Gastroesophageal sphincter (tissue), 4 donors: Measurements from ENCODE around the gene CNTNAP2. TPM values are rescaled to one million over a fixed set of nuclear protein-coding genes. Genes with fewer than 3 reads are reported as not detected.

Source experiments
- ATAC-seq: fragments of 150-250 bp; one replicate; pipeline ENCODE4 v1.9.1; 2016; ENCODE audit warnings: mild to moderate bottlenecking, moderate library complexity
- H3K27ac ChIP-seq, 4 donors: fragments of 200-600 bp; sonication (generic) in 3 of 4; 1 replicate in 3 of 4; 2 replicates in 1 of 4; pipeline ENCODE4 v1.5.1; 2016 to 2019
- H3K27me3 ChIP-seq: fragments of 200-600 bp; sonication (generic); one replicate; pipeline ENCODE4 v1.5.1; 2019
- H3K36me3 ChIP-seq, 2 donors: fragments of 200-600 bp; sonication (generic); one replicate each; pipeline ENCODE4 v1.5.1; 2019; ENCODE audit warnings: control low read depth in 1 of 2
- H3K4me1 ChIP-seq, 3 donors: fragments of 200-600 bp; sonication (generic); 1 replicate in 2 of 3; 2 replicates in 1 of 3; pipeline ENCODE4 v1.5.1; 2016 to 2019; ENCODE audit warnings: control low read depth in 2 of 3
- H3K4me3 ChIP-seq, 2 donors: fragments of 200-600 bp; sonication (generic); one replicate each; pipeline ENCODE4 v1.5.1; 2019; ENCODE audit warnings: mild to moderate bottlenecking in 1 of 2, moderate library complexity in 1 of 2
- H3K9me3 ChIP-seq, 3 donors: fragments of 200-600 bp; sonication (generic); one replicate each; pipeline ENCODE4 v1.5.1; 2017 to 2019; ENCODE audit warnings: control low read depth in 2 of 3
- EP300 ChIP-seq: sonication (generic); formaldehyde crosslinking; IDR thresholded peaks from one replicate; pipeline ENCODE4 v1.6.1; 2017; ENCODE audit warnings: antibody characterized with exemption, mild to moderate bottlenecking
- POLR2A ChIP-seq, 2 donors: fragments of 450-650 bp; IDR thresholded peaks; one replicate each; pipeline ENCODE4 v1.6.1; 2017; ENCODE audit warnings: antibody characterized with exemption in 2 of 2, mild to moderate bottlenecking in 2 of 2, moderate library complexity in 1 of 2
- POLR2AphosphoS5 ChIP-seq: sonication (generic); formaldehyde crosslinking; IDR thresholded peaks from one replicate; pipeline ENCODE4 v1.6.1; 2017; ENCODE audit warnings: antibody characterized with exemption
- WGBS, 2 donors: methylation state at CpG; one replicate each; pipeline ENCODE4 v1.1.5; 2018; ENCODE audit warnings: low coverage in 1 of 2; 5-methylcytosine and 5-hydroxymethylcytosine counted together
- total RNA-seq, 4 donors: library from RNA; depleted of rRNA; stranded (reverse); fragments of >200 nt; gene quantifications; one replicate each; pipeline ENCODE4 v1.1.0, GENCODE V29; 2016
- TF ChIP-seq, protein P1 (sequence below), 4 experiments: fragments of 200-600 bp in 2 of 4; fragments of 450-650 bp in 2 of 4; sonication (generic) in 1 of 4; IDR thresholded peaks; one replicate each; pipeline ENCODE4 v1.5.1; 2017 to 2019; ENCODE audit warnings: antibody characterized with exemption in 4 of 4, mild to moderate bottlenecking in 2 of 4, moderate library complexity in 2 of 4

The CNTNAP2 gene
- total RNA-seq, 4 donors from 2014 or later = 1.5 to 8.9 (median 3.2) TPM

DNA sequence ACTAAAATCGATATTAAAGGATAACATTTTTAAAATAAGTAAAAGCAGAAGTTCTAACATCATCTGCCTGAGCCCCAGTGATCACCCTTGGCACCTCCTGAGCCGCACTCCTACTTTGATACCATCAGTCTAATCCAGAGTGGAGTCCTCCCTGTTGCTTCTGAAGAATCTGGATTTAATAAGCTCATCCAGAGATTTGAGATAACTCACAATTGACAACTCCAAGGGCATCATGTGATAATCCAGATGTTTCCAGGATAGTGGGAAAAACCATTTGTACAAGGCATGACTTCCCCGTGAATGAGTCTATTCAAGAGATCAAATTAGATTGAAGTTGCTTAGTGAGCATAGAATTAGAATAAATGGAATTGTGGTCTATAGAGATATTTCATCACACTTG lies 1998.2 kb downstream of the CNTNAP2 start:
- TF ChIP-seq POLR2AphosphoS5 (no peak), POLR2A (IDR thresholded peaks at IDR 0.05) (no peak), EP300 (no peak)
- TF ChIP-seq, protein P1, sequence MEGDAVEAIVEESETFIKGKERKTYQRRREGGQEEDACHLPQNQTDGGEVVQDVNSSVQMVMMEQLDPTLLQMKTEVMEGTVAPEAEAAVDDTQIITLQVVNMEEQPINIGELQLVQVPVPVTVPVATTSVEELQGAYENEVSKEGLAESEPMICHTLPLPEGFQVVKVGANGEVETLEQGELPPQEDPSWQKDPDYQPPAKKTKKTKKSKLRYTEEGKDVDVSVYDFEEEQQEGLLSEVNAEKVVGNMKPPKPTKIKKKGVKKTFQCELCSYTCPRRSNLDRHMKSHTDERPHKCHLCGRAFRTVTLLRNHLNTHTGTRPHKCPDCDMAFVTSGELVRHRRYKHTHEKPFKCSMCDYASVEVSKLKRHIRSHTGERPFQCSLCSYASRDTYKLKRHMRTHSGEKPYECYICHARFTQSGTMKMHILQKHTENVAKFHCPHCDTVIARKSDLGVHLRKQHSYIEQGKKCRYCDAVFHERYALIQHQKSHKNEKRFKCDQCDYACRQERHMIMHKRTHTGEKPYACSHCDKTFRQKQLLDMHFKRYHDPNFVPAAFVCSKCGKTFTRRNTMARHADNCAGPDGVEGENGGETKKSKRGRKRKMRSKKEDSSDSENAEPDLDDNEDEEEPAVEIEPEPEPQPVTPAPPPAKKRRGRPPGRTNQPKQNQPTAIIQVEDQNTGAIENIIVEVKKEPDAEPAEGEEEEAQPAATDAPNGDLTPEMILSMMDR (IDR thresholded peaks at IDR 0.05) = no peak
- Histone ChIP-seq H3K27me3 (no peaks in the 10 kb centered on the region), H3K4me3 (no peak overlapping the region), H3K36me3 (no peaks in the 10 kb centered on the region), H3K27ac (no peak overlapping the region), H3K9me3 (no peaks in the 10 kb centered on the region), H3K4me1 (no peaks in the 10 kb centered on the region)
- 70 to 78% methylated on average over 3 of the region's 3 CpGs for WGBS, 2 donors
- ATAC-seq = no peak

DNA sequence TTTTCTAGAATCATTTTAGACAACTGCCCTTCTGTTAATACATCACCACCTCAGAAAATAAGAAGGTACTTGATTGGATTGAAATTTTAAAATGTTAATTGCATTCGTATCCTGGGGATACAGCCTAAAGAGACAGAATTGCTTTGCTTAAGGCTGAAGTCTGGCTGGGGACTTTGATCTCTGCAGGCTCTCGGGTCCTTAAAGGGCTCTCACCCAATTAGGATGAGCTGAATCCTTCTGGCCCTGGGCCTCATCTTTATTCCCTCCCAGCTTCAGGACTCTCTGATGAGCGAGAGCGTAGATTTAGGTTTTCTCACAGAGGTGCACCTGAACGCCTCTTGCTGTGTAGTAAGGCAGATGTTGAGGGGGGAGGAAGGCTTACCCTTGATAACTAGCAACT lies 1998.7 kb downstream of the CNTNAP2 start:
- ATAC-seq = no peak
- Histone ChIP-seq H3K4me1 (no peaks in the 10 kb centered on the region), H3K27me3 (no peaks in the 10 kb centered on the region), H3K9me3 (no peaks in the 10 kb centered on the region), H3K36me3 (no peaks in the 10 kb centered on the region), H3K27ac (no peak overlapping the region), H3K4me3 (no peak overlapping the region)
- TF ChIP-seq POLR2A (IDR thresholded peaks at IDR 0.05) = no peak
- no peak for TF ChIP-seq EP300
- TF ChIP-seq, protein P1 (IDR thresholded peaks at IDR 0.05) = no peak
- TF ChIP-seq POLR2AphosphoS5 = no peak
- 59 to 73% methylated on average over 5 of the region's 5 CpGs for WGBS, 2 donors

DNA sequence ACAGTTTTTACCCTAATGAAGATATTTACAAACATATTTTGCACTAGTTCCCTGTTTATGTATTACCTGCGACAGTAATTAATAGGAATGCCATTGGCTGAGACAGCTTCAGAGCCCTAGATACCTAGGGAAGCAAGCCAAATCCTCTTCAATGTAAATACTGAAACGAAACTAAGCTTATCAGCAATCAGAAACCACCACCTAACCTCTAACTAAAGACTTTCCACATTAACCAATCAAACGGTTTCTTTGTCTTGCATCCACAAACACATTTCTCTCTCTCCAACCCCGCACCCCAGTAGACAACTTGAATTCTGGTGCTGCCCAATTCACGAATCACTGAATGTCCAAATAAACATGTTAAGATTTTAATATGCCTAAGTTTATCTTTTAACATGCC lies 1999.6 kb downstream of the CNTNAP2 start:
- no peak for TF ChIP-seq EP300
- TF ChIP-seq POLR2A (IDR thresholded peaks at IDR 0.05) = no peak
- TF ChIP-seq, protein P1 (IDR thresholded peaks at IDR 0.05) = no peak
- Histone ChIP-seq H3K36me3 (no peaks in the 10 kb centered on the region), H3K9me3 (no peaks in the 10 kb centered on the region), H3K4me3 (no peak overlapping the region), H3K4me1 (no peaks in the 10 kb centered on the region), H3K27ac (no peak overlapping the region), H3K27me3 (no peaks in the 10 kb centered on the region)
- ATAC-seq = no peak
- 54 to 77% methylated on average over 5 of the region's 5 CpGs for WGBS, 2 donors

DNA sequence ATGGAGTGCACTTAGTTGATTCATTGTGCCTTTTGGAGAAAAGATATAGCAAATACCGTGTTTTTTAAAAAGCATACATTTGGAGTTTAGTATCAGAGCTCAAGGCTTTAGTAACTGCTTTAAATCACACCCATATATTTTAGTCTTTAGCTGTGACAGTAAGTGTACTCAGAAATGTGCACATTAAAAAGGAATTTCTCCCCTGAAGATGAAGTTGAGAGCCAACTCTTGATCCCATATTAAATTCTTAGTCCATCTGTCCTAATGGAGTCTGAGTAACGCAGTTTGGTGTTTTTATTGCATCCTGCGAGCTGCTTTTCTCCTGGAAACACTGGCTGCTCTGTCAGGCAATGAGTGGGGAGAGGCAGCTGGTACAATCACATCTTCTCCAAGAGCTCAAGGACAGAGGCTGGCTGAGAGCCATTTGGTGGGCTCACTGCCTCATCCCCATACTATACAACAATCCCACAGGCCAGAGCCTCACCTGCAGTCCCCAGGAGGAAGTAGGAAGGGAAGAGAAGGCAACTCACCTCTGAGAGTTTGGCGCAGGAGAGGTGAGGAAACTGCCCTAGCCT lies 2000.3 kb downstream of the CNTNAP2 start:
- no peak overlapping the region for H3K4me3 ChIP-seq
- H3K4me1 ChIP-seq = no peaks in the 10 kb centered on the region
- no peak for TF ChIP-seq POLR2AphosphoS5
- TF ChIP-seq, protein P1 (IDR thresholded peaks at IDR 0.05) = no peak
- TF ChIP-seq POLR2A (IDR thresholded peaks at IDR 0.05) = no peak
- no peak for TF ChIP-seq EP300
- H3K9me3 ChIP-seq = no peaks in the 10 kb centered on the region
- H3K27ac ChIP-seq = no peak overlapping the region
- no peaks in the 10 kb centered on the region for H3K36me3 ChIP-seq
- WGBS, 2 donors = 43 to 52% methylated on average over 2 to 4 of the region's 4 CpGs
- no peak for ATAC-seq
- no peaks in the 10 kb centered on the region for H3K27me3 ChIP-seq

DNA sequence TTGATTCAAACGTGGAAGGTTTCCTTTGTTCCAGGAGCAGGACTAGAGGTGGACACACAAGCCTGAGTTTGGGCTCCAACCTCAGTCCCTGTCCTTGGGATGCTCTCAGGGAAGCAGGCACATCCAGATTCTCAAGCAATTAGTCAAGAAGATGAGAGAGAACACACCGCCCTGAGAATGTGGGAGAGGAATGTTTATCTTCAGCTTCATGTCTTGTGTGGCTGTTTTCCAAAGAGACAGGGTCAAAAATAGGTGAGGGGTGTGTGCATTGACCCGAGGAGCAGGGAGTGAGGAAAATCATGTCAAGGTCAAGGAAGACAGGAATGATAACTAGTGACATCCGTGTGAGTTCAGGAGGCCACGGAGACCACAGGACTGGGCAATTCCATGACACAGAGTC lies 2001.8 kb downstream of the CNTNAP2 start:
- Histone ChIP-seq H3K36me3 (no peaks in the 10 kb centered on the region), H3K9me3 (no peaks in the 10 kb centered on the region), H3K27ac (no peak overlapping the region), H3K27me3 (no peaks in the 10 kb centered on the region), H3K4me3 (no peak overlapping the region), H3K4me1 (no peaks in the 10 kb centered on the region)
- TF ChIP-seq, protein P1 (IDR thresholded peaks at IDR 0.05) = no peak
- no peak for TF ChIP-seq POLR2AphosphoS5
- no peak for TF ChIP-seq POLR2A (IDR thresholded peaks at IDR 0.05)
- no peak for TF ChIP-seq EP300
- 42 to 55% methylated on average over 2 to 4 of the region's 5 CpGs for WGBS, 2 donors
- no peak for ATAC-seq
